ENCODE results near the gene FAM161B.

DNA sequence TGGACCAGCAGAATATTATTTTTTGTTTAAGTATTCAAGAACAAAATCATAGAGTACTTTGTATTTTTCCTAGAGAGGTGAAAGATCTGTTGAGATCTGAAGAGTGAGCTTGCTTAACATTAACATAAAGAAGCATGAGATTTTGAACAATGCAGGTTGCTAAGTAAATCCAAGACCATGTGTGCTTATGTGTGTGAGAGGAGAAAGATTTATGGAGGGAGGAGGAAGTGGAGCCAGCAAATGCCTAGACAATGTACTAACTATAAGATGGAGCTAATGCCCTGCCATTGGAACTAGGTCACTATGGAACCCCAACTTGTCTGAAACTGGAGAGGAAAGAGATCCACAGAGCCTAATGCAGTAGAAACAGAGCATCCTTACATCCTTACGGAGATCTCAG lies 13.3 kb downstream of the FAM161B start:
- TF ChIP-seq, protein P1, sequence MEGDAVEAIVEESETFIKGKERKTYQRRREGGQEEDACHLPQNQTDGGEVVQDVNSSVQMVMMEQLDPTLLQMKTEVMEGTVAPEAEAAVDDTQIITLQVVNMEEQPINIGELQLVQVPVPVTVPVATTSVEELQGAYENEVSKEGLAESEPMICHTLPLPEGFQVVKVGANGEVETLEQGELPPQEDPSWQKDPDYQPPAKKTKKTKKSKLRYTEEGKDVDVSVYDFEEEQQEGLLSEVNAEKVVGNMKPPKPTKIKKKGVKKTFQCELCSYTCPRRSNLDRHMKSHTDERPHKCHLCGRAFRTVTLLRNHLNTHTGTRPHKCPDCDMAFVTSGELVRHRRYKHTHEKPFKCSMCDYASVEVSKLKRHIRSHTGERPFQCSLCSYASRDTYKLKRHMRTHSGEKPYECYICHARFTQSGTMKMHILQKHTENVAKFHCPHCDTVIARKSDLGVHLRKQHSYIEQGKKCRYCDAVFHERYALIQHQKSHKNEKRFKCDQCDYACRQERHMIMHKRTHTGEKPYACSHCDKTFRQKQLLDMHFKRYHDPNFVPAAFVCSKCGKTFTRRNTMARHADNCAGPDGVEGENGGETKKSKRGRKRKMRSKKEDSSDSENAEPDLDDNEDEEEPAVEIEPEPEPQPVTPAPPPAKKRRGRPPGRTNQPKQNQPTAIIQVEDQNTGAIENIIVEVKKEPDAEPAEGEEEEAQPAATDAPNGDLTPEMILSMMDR (IDR thresholded peaks at IDR 0.05 in 8 of 11, conservative IDR thresholded peaks at IDR 0.05 in 3 of 11) = no peak
- no peak for TF ChIP-seq POLR2A (IDR thresholded peaks at IDR 0.05)
- TF ChIP-seq POLR2AphosphoS5 (IDR thresholded peaks at IDR 0.05) = no peak
